Natural killer cell (primary cell): ENCODE data around the gene NCR1. TPM values are rescaled to one million over a fixed set of nuclear protein-coding genes. Genes with fewer than 3 reads are reported as not detected.
"Not testable (repeated sequence)": the region's sequence is repeated elsewhere in the genome, so short reads cannot be mapped to it uniquely, and the experiment has no call there.

Experiments
- ATAC-seq, 3 donors: fragments of 150-1000 bp in 2 of 3; fragments of 200-7000 bp in 1 of 3; cut with Tn5 transposase; 1 replicate in 1 of 3; 2 replicates in 2 of 3; pipeline ENCODE4 v1.10.0; 2021; ENCODE audit warnings: mild to moderate bottlenecking in 2 of 3, moderate library complexity in 2 of 3
- DNase-seq, 2 donors: peaks; one replicate each; pipeline versions ENCODE4 v3.0.0 to v3.0.0-alpha.2; 2013 to 2021; ENCODE audit warnings: mixed read lengths in 1 of 2
- H3K27ac ChIP-seq: one replicate; pipeline ENCODE4 v1.5.1; 2013; ENCODE audit warnings: mild to moderate bottlenecking, low read length
- H3K27me3 ChIP-seq: one replicate; pipeline ENCODE4 v1.6.1; 2013; ENCODE audit warnings: low read length; ENCODE audit not compliant: control insufficient read depth, insufficient read depth
- H3K36me3 ChIP-seq: one replicate; pipeline ENCODE4 v1.6.1; 2013; ENCODE audit warnings: low read length; ENCODE audit not compliant: control insufficient read depth, insufficient read depth
- H3K4me1 ChIP-seq: one replicate; pipeline ENCODE4 v1.6.1; 2013; ENCODE audit warnings: low read length; ENCODE audit not compliant: control insufficient read depth, insufficient read depth
- H3K4me3 ChIP-seq: one replicate; pipeline ENCODE4 v1.5.1; 2013; ENCODE audit warnings: low read length
- H3K9me3 ChIP-seq: one replicate; pipeline ENCODE4 v1.6.1; 2013; ENCODE audit warnings: low read length; ENCODE audit not compliant: control insufficient read depth, insufficient read depth
- H3K27ac Mint-ChIP-seq, 2 donors: one replicate each; pipeline ENCODE4 v1.8.0; 2022; ENCODE audit warnings: mild to moderate bottlenecking in 2 of 2, mixed read lengths in 2 of 2, moderate library complexity in 1 of 2
- H3K27me3 Mint-ChIP-seq, 2 donors: one replicate each; pipeline ENCODE4 v1.8.0; 2022; ENCODE audit warnings: low read depth in 2 of 2, mixed read lengths in 2 of 2
- H3K36me3 Mint-ChIP-seq: one replicate; pipeline ENCODE4 v1.8.0; 2022; ENCODE audit warnings: mixed read lengths
- H3K4me1 Mint-ChIP-seq, 2 donors: one replicate each; pipeline ENCODE4 v1.8.0; 2022; ENCODE audit warnings: mixed read lengths in 2 of 2
- H3K4me3 Mint-ChIP-seq: one replicate; pipeline ENCODE4 v1.8.0; 2022; ENCODE audit warnings: mild to moderate bottlenecking, moderate library complexity, mixed read lengths
- H3K9me3 Mint-ChIP-seq, 2 donors: one replicate each; pipeline ENCODE4 v1.8.0; 2022; ENCODE audit warnings: mixed read lengths in 2 of 2
- CTCF ChIP-seq: fragments of 200-600 bp; IDR thresholded peaks from one replicate; pipeline ENCODE4 v1.8.0; 2022; ENCODE audit warnings: antibody characterized with exemption
- WGBS: methylation state at CpG from one replicate; pipeline ENCODE4 v1.1.7; 2013; ENCODE audit warnings: missing lambda C conversion rate; ENCODE audit not compliant: insufficient coverage; 5-methylcytosine and 5-hydroxymethylcytosine counted together
- intact Hi-C: fragments of 100-400 bp; cut with micrococcal nuclease; formaldehyde crosslinking; loops from one replicate; pipeline ENCODE4 v1.14.2; 2022
- total RNA-seq, 4 donors: library from RNA; stranded (reverse); fragments of 120-200 nt in 1 of 4; gene quantifications; one replicate each; pipeline versions ENCODE4 v1.2.3 to v1.2.4, GENCODE V29; 2013 to 2022

The NCR1 gene
- total RNA-seq, 3 donors from 2014 or later (not counting 1 experiment from before 2014, with no cell fraction given) = 213 to 342 (median 244) TPM

- ATAC-seq (no peak), DNase-seq (no peak)
- Histone ChIP-seq H3K36me3 (no peaks in the 10 kb centered on the region), H3K27me3 (no peaks in the 10 kb centered on the region), H3K9me3 (peaks cover 8% of the 10 kb centered on the region), H3K4me3 (no peak overlapping the region), H3K27ac (no peak overlapping the region), H3K4me1 (peaks cover 34% of the 10 kb centered on the region)
- 78% methylated on average over 9 of the region's 9 CpGs for WGBS
- no peaks in the 10 kb centered on the region for H3K27me3 Mint-ChIP-seq
- H3K9me3 Mint-ChIP-seq = peaks cover 2 to 3% of the 10 kb centered on the region in 2 donors
- H3K27ac Mint-ChIP-seq = peak overlapping the region in 1 of 2 donors; percentile 85
- no peak for TF ChIP-seq CTCF
- peaks cover 23 to 48% of the 10 kb centered on the region in 2 donors for H3K4me1 Mint-ChIP-seq
- no peak overlapping the region for H3K4me3 Mint-ChIP-seq
- peaks cover 4% of the 10 kb centered on the region for H3K36me3 Mint-ChIP-seq
- intact Hi-C loops = no loop called here
Measured at GRCh38 chr19:54923276-54923675, 17.3 kb downstream of the NCR1 start.

GRCh38 chr19:54928299-54928698 is 22.4 kb downstream of the NCR1 start:
- H3K4me3 ChIP-seq = no peak overlapping the region
- ATAC-seq (no peak), DNase-seq (no peak)
- no peak for TF ChIP-seq CTCF
- H3K36me3 ChIP-seq = no peaks in the 10 kb centered on the region
- Mint-ChIP-seq H3K4me1 (peaks cover 0 to 9% of the 10 kb centered on the region in 2 donors), H3K27me3 (no peaks in the 10 kb centered on the region), H3K36me3 (peaks cover 9% of the 10 kb centered on the region), H3K4me3 (no peak overlapping the region), H3K27ac (no peak overlapping the region), H3K9me3 (peaks cover 4 to 5% of the 10 kb centered on the region in 2 donors)
- H3K27ac ChIP-seq = no peak overlapping the region
- no peaks in the 10 kb centered on the region for H3K4me1 ChIP-seq
- intact Hi-C loops = no loop called here
- no peaks in the 10 kb centered on the region for H3K27me3 ChIP-seq
- peaks cover 16% of the 10 kb centered on the region for H3K9me3 ChIP-seq
- 100% methylated on average over 2 of the region's 2 CpGs for WGBS

- DNase-seq (no peak), ATAC-seq (no peak)
- Histone ChIP-seq H3K9me3 (no peaks in the 10 kb centered on the region), H3K4me1 (peaks cover 14% of the 10 kb centered on the region), H3K36me3 (peaks cover 11% of the 10 kb centered on the region), H3K27me3 (no peaks in the 10 kb centered on the region), H3K27ac (no peak overlapping the region), H3K4me3 (no peak overlapping the region)
- Mint-ChIP-seq H3K9me3 (no peaks in the 10 kb centered on the region), H3K36me3 (no peaks in the 10 kb centered on the region), H3K4me1 (peaks cover 5 to 6% of the 10 kb centered on the region in 2 donors), H3K4me3 (no peak overlapping the region), H3K27ac (no peak overlapping the region), H3K27me3 (no peaks in the 10 kb centered on the region)
- WGBS = 17% methylated on average over 9 of the region's 9 CpGs
- TF ChIP-seq CTCF = no peak
- intact Hi-C loops = no loop called here
Measured at GRCh38 chr19:54937926-54938325, 32.0 kb downstream of the NCR1 start.

- ATAC-seq (no peak), DNase-seq (no peak)
- intact Hi-C loops = no loop called here
- 86% methylated on average over 11 of the region's 11 CpGs for WGBS
- Mint-ChIP-seq H3K9me3 (no peaks in the 10 kb centered on the region), H3K36me3 (no peaks in the 10 kb centered on the region), H3K27ac (no peak overlapping the region), H3K4me3 (no peak overlapping the region), H3K4me1 (peaks cover 5 to 6% of the 10 kb centered on the region in 2 donors), H3K27me3 (no peaks in the 10 kb centered on the region)
- Histone ChIP-seq H3K4me1 (peaks cover 14% of the 10 kb centered on the region), H3K9me3 (no peaks in the 10 kb centered on the region), H3K27ac (no peak overlapping the region), H3K4me3 (no peak overlapping the region), H3K27me3 (no peaks in the 10 kb centered on the region), H3K36me3 (peaks cover 11% of the 10 kb centered on the region)
- TF ChIP-seq CTCF = no peak
Measured at GRCh38 chr19:54938906-54939305, 33.0 kb downstream of the NCR1 start.

- H3K4me3 ChIP-seq, H3K4me1 Mint-ChIP-seq, H3K27me3 ChIP-seq, H3K9me3 ChIP-seq, H3K27me3 Mint-ChIP-seq, ATAC-seq, intact Hi-C loops, H3K9me3 Mint-ChIP-seq, DNase-seq, H3K27ac Mint-ChIP-seq, H3K4me3 Mint-ChIP-seq, H3K27ac ChIP-seq, H3K36me3 Mint-ChIP-seq: not testable (repeated sequence)
- H3K4me1 ChIP-seq = peaks cover 14% of the 10 kb centered on the region
- peaks cover 11% of the 10 kb centered on the region for H3K36me3 ChIP-seq
- WGBS = 91% methylated on average over 10 of the region's 28 CpGs
Measured at GRCh38 chr19:54939538-54939937, 33.6 kb downstream of the NCR1 start.
